Tongue (tissue), 2 donors: ENCODE results near the gene USP40. TPM values are rescaled to one million over a fixed set of nuclear protein-coding genes. Genes with fewer than 3 reads are reported as not detected.
A peak's percentile ranks its signal among the peaks of the same experiment; 100 is the strongest.

ENCODE experiments used
- DNase-seq: peaks from one replicate; pipeline ENCODE4 v3.0.0-alpha.2; 2015
- total RNA-seq: library from RNA; depleted of rRNA; stranded (reverse); fragments of >200 nt; gene quantifications from one replicate; pipeline ENCODE4 v1.2.3, GENCODE V29; 2014

USP40 gene
- total RNA-seq, 1 donor from 2014 or later, result 37.3 TPM

DNA sequence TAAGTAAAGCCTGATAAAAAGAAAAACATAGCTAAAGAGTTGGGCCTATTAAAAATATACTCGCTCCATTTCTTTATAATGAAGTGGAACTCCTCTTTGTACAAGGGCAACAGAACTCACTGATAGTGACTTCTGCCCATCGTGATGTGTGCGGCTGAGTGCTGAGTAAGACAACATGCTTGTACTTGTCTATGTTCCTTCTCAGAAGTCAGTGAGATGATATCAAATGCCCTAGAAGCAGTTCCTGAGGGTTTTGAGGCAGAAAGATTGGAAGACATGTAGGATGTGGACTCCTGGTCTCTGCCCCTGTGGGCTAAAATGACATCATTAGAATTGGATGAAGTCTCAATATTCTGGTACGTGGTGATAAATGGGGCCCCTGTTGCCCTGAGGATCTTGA lies 73.8 kb downstream of the USP40 start:
- DNase-seq, result no peak

DNA sequence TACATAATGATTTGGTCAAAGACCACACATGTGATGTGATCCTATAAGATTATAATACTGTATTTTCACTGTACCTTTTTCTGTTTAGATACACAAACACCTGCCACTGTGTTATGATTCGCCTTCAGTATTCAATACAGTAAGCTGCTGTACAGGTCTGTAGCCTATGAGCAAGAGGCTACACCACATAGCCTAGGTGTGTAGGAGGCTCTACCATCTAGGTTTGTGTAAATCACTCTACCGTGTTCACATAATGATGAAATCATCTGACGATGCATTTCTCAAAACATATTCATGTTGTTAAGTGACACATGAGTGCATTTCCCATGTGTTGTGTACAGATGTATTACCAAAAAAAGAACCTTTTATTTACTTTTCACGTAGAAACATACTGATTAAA lies 74.5 kb downstream of the USP40 start:
- no peak for DNase-seq

- DNase-seq, result no peak
Measured at GRCh38 chr2:233491326-233491725, 75.3 kb downstream of the USP40 start.

- DNase-seq, result no peak
Measured at GRCh38 chr2:233490831-233491230, 75.8 kb downstream of the USP40 start.

DNA sequence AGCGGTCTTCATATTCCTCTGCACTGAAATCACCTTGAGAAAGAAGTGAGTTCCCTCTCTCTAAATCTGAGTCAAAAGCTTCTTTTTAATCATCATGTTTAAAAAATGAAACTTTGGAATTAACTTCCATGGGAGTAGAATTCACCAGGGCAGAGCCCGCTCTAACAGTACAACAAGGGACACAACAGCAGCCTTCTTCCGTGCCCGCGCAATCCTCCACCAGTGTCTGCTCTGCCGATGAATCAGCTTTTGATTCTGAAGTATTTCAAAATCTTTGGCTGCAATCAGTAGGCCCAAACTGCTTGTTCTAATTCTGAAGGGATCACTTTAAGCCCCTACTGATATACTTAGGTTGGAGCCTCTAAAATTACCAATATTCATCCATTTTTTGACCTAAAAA lies 76.9 kb downstream of the USP40 start:
- DNase-seq, result no peak

DNA sequence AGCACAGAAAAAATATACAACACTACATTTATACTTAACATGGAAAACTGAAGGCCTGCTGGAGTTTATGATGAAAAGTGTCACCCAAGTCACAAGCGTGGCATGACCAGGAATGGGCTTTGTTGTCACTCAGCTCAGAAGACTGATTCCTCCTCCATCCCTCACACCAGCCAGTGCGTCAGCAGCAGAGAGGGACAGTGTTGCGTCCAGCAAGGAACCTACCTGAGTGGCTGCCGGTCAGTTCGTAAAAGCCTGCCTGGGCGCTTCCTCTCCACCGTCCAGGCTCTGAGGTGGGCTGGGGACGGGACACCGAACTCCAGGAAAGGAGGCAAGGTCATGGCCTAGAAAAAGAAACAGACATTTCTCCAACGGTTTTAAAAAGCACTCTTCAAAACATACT lies 77.4 kb downstream of the USP40 start:
- DNase-seq, result no peak

GRCh38 chr2:233487748-233488345 lies 78.7 kb downstream of the USP40 start:
- DNase-seq, result no peak

DNA sequence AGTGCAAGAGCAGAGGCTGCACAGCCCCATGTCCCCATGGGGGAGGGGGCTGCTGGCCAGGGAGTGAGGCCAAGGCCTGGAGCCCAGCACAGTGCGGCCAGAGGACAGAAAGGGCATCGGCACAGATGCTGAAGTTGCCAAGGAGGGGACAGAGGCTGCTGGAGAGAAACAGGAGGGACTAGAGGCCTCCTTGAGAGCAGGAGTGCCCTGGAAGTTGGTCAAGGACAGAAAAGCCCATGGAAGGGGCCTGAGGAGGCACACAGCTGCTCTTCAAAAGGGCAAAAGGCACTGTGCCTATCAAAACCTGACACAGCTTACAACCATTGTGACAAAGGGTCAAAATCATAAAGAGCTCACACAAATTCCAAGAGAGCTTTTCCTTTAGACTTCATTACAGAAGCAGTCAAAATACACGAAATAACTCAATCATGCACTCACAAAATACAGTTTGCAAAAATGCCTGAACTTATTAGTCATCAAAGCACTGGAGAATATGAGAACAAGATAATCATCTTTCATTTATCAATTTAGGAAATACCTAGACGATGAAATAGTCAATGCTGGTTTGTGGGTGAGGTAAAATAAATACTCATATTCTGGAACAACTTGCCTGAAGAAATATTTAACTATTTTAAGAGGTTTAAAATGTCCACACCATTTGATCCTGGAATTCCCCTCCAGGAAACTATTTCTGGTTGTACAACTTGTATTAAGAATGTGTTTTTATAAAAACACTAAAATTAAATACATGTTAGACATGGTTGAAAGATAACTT lies 79.6 kb downstream of the USP40 start:
- DNase-seq, result no peak

- DNase-seq, result no peak
Measured at GRCh38 chr2:233486357-233486756, 80.2 kb downstream of the USP40 start.

- DNase-seq, result no peak
Measured at GRCh38 chr2:233485726-233486125, 80.9 kb downstream of the USP40 start.

DNA sequence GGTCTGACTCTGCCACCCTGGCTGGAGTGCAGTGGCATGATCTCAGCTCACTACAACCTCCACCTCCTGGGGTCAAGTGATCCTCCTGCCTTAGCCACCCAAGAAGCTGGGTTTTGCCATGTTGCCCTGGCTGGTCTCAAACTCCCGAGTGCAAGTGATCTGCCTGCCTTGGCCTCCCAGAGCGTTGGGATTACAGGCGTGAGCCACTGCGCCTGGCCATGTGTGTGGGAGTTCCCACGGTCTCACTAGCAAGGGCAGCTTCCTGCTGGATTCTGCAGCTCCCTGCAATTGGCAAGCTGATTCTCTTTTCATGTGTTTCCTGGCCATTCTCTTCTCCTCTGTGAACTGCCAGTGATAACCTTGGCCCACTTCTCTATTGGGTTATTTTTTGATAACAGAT lies 84.0 kb downstream of the USP40 start:
- no peak for DNase-seq

DNA sequence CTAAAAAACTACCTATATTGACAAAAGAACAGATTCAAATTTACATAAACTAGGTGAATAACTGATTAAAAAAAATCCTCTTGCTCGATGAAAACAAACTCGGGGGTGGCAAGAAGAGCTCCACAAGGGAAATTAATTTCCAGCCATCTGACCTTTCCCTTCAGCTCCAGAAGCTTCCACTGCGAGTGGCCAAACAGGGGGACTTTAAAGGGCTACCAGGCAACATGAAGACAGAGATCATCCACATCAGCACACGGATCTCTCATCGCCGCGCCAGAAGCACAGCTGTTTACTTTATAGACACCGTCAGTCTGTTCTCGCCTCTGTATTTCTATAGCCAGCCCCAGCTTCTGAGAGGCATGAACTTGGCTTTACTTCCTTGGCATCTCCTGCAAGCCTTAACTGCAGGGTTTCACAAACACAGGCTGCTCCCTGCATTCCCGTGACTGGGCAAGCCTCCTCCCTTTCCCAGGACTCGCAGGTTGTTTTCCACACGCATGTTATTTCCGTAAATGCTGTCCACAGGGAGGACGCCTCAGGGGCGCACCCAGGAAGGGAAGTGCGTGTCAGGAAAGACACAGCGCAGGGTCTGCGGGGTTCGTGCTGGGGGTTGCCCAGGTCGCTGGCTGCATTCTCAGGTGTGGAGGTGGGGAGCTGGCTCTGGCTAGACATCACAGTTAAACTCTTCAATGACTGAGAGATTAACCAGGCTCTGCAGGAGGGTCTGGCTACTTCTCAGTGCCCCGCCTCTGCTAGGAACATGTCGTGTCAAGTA lies 85.0 kb downstream of the USP40 start:
- DNase-seq, result peak; percentile 79

DNA sequence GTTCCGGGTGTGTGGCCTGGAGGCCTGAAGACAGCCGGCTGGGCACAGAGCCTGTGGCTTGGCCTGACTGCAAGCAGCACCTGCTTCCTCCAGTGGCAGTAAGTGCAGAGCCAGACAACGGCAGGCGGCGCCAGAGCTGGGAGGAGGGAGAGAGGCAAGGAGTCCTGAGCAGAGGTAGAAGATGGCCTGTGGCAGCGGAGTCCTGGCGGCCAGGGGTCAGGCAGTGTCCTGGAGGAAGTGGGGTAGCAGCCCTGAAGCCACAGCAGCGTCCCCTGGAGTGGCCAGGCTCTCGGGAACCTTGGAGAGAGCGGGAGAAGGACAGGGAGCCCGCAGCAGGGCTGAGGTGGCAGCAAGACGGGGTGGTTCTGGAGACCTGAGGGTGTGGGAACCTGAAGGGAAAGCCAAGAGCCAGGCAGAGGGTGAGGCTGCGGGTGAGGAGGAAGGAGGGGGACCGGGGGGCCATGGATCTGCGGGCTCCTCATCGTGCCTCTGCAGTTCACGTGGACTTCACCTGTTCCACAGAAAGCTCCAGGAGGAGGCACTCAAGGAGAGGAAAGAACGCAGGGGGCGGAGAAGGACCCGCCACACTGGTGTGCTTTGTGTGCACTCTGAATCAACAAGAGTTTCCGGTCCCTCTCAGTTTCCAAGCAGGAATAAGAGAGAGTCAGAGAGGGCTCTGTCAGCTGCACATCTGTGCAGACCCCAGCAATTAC lies 85.9 kb downstream of the USP40 start:
- peak; percentile 90 for DNase-seq

GRCh38 chr2:233479616-233480489 lies 86.7 kb downstream of the USP40 start:
- no peak for DNase-seq

- peak; percentile 45 for DNase-seq
Measured at GRCh38 chr2:233477548-233478433, 88.8 kb downstream of the USP40 start.

DNA sequence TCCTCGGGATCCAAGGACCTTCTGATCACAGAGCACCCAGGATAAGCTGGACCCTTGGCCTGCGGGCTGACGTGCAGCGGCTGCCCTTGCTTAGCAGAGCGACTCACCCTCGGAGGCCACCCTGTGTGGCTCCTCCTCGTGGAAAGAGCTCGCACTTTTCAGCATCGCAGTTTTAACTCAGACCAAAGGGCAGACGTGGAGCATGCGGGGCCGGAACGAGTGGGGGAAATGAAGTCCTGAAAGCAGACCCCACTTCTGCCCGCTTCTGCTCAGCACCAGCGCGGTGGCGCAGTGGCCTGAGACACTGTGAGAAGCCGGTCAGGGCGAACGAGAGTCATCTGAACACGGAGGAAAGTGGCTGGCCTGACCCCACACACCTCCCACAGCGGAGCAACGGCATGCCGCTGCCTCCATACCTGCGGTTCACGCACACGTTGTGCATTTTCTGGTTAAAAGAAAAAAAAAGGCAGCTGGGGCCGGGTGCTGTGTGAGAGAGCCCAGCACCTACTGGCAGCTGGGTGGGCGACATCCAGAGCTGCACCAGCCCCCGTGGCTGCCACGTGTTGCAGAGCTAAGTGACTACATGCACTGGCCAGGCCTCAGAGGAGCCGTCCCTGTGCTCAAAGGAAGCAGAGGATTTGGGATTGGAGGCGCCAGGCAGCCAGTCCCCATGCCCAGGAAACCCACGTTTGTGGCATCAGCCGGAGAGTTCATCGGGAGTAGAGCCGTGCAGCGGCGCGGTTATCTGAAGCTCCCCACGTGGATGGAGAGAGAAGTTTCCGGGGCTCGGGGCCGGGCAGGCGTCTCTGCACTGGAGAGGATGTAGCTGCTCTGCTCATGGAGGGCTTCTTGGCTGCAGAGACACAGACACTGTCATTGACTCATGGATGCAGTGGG lies 89.7 kb downstream of the USP40 start:
- no peak for DNase-seq

- no peak for DNase-seq
Measured at GRCh38 chr2:233476063-233476410, 90.5 kb downstream of the USP40 start.

GRCh38 chr2:233474308-233475160 lies 92.0 kb downstream of the USP40 start:
- DNase-seq, result no peak

DNA sequence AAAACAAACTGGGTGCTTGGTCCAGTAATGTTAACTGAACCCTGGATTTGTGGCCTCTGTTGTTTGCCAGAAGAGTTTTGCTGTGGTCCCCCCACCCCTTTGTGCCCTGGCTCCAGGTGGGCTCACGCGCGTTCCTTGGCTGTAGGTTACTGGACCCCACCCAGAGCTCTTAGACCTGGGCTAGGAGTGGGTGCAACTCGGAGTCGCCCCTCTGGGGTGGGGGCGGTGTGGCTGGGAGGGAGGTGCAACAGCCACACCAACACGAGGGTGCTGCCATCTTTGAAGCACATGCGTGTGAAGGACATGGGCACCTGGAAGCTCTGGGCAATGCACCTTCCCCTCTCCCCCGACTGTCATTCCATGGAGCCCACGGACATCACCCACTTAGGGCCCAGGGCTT lies 92.7 kb downstream of the USP40 start:
- no peak for DNase-seq
